Smooth muscle cell of the brain vasculature (primary cell): ENCODE data around the gene SLC12A5.

Experiments used
- DNase-seq: peaks from one replicate; pipeline ENCODE4 v3.0.0-alpha.2; 2012; ENCODE audit warnings: low read depth, low spot score

Gene SLC12A5

GRCh38 chr20:46025376-46025783 lies 3.6 kb upstream of the SLC12A5 start:
- DNase-seq: no peak

- no peak for DNase-seq
These were observed 1.7 kb upstream of the SLC12A5 start for GRCh38 chr20:46027245-46027853.

- no peak for DNase-seq
These were observed 905 bp upstream of the SLC12A5 start for GRCh38 chr20:46028110-46028509.

- no peak for DNase-seq
These were observed 1.4 kb downstream of the SLC12A5 start for GRCh38 chr20:46030284-46031013.

DNA sequence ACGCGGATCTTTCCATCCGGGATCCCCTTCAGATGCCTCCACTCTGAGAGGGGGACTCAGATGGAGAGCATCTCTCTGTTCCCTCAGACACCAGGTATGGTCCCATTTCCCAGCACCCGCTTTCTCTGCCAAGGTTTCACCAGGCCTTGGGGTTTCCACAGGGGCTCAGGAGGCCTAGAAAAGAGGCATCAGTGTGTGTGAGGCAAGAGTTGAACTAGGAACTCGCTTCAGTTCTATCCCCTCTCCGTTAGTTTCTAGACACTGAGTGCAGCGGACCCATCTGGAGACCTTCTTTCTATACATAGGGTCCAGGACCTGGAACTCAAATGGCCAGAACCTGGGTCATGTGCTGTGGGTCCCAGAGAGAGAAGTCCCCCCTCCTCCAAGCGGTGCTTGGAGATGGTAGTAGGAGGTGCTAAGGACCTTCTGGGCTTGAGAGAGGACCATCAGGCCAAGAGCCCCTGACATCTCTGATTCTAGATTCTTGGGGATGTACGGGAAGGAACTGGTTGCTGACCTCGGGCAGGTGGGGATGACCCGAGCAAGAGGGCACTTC lies 2.1 kb downstream of the SLC12A5 start:
- DNase-seq: no peak

DNA sequence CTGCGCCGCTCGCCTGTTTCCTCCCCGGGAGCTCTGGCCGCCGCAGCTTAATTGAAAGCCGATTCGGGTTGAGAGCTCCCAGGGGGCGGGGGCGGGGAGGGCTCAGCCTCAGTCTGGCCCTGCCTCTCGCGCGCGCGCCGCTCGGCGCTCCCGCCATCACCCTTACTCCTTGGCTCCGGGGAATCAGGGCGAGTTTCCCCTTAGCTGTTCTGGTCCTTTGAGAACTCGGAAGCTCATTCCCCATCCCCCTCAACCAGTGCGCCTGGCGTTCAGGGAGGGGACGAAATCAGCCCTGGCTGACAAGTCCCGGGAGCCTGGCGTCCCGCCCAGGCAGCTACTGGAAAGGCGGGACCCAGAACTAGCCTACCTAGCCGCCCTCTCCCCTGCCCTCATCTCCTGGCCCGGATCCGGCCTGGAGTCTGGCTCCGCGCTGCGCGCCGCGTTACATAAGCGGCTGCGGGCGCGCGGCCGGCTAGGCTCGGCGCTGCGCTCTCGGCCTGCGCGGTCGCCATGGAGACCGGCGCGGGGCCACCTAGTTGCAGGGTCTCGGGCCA lies 2.8 kb downstream of the SLC12A5 start:
- DNase-seq: no peak

GRCh38 chr20:46034039-46034438 lies 5.0 kb downstream of the SLC12A5 start:
- DNase-seq: no peak

DNA sequence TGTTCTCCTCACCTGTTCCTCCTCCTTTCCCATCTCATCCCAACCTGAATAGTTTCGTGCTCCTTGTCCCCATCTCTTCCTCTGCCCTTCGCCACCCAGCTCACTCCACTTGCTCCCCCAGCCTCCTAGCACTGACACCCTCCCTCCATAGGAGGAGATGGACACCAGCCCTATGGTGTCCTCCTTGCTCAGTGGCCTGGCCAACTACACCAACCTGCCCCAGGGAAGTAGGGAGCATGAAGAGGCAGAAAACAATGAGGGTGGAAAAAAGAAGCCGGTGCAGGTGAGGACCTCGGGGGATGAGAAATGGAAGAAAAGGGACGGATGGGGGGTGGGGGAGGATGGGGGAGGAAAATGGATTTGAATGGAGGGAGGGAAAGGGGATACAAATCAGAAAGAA lies 6.2 kb downstream of the SLC12A5 start:
- DNase-seq: no peak

GRCh38 chr20:46035713-46036112 lies 6.7 kb downstream of the SLC12A5 start:
- no peak for DNase-seq

- no peak for DNase-seq
These were observed 7.4 kb downstream of the SLC12A5 start for GRCh38 chr20:46036370-46036769.

DNA sequence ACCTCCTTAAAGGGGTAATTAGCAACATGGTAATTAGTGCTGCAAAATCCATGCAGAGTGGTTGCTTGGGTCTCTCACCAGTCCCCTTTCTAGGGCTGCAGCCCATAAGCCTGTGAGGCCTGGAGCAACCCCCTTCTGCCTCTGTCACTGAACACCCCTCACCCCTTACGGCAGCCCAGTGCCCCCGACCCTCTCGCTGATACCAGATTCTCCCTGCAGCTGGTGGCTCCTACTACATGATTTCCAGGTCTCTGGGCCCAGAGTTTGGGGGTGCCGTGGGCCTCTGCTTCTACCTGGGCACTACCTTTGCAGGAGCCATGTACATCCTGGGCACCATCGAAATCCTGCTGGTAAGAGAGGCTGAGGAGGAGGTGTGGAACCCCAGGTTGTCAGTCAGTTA lies 8.0 kb downstream of the SLC12A5 start:
- DNase-seq: no peak

DNA sequence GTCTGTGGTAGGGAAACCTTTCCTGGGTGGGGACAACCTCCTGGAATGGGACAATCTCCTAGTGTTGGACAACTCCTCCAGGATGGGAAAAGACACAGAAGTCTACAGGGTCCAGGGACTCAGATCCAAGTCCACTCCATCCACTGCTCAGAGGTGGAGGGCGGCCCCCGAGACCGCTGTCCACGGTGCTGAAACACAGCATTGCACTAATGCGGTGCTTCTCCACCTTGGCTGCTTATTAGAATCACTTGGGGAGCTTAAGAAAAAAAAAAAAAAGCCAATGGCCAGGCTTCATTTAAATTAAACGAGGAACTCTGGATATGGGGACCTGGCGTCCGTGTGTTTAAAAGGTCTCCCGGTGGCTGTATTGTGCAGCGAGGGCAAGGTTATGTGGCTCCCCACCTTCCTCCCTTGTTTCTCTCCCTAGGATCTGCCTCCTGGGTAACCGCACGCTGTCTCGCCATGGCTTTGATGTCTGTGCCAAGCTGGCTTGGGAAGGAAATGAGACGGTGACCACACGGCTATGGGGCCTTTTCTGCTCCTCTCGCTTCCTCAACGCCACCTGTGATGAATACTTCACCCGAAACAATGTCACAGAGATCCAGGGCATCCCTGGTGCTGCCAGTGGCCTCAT lies 12.0 kb downstream of the SLC12A5 start:
- DNase-seq: no peak

DNA sequence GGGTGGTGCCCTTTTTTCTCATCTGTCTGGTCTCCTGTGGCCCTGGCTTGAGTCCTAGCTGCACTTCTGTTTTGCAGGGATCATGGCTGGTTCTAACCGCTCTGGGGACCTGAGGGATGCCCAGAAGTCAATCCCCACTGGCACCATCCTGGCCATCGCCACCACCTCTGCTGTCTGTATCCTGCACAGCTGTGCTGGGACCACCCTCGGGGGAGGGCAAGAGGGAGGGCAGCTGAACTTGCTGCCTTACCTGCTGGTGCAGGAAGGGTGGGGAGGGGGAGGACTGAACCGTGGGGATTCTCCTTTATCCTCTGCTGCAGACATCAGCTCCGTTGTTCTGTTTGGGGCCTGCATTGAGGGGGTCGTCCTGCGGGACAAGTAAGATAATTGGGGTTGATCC lies 14.5 kb downstream of the SLC12A5 start:
- no peak for DNase-seq

GRCh38 chr20:46044896-46045295 lies 15.9 kb downstream of the SLC12A5 start:
- DNase-seq: no peak

GRCh38 chr20:46046588-46047310 lies 17.7 kb downstream of the SLC12A5 start:
- DNase-seq: no peak

DNA sequence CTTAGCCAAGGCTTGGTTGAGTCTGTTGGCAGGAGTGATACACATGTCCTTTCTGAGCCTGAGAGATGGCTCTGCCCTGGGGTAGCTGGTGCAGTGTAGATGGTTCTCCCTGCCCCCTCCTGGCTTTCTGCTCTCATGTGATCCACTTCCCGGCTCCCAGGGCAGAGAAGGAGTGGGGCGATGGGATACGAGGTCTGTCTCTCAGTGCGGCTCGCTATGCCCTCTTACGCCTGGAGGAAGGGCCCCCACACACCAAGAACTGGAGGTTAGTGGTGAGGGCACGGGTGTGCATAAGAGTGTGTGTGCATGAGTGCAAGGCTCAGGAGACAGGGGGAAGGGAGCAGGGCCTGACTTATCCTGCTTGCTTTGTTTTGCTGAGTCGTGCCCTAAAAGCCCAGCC lies 18.8 kb downstream of the SLC12A5 start:
- DNase-seq: no peak

DNA sequence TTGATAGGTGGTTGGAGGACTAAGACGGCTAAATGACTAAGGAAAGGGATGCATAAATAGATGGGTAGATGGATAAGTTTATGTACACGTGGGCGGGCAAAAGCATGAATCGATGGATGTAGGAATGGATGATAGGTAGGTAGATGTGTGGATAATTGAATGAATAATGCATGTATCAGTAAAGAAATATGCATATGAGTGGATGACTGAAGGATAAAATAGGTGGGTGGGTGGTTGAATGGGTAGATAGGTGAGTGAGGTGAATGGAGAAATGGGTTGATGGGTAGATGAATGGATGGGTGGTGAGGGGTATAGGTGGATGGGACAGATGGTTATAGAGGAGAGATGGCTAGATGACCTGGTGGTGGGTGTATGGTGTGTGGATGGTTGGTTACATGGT lies 20.2 kb downstream of the SLC12A5 start:
- DNase-seq: no peak

GRCh38 chr20:46049815-46050214 lies 20.8 kb downstream of the SLC12A5 start:
- no peak for DNase-seq

GRCh38 chr20:46050444-46050843 lies 21.4 kb downstream of the SLC12A5 start:
- DNase-seq: no peak

DNA sequence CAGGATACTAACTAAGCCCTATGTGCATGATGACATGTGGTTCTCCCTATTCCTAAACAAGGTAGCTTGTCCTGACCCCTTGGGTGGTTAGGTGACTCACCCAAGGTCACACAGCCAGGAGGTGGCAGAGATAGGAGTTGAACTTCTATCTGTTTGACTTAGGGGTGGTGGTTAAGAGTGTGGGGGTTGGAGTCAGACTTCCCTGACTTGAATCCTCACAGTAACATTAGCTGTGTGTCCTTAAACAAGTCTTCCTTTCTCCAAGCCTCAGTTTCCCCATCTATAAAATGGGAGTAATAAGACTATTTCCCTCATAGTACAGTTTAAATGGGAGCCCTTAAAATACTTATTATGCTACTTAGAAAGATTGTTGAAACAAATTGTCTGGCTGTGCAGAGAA lies 21.9 kb downstream of the SLC12A5 start:
- DNase-seq: no peak

- no peak for DNase-seq
These were observed 22.7 kb downstream of the SLC12A5 start for GRCh38 chr20:46051556-46052308.
